Activated CD4-positive, alpha-beta T cell treated with anti-CD3 and anti-CD28 coated beads, Interleukin-2, Interleukin-4, amounts not matched to agents 100 ng/mL and 50 ng/mL, durations not matched to agents 16 hours and 8 hours (primary cell): ENCODE results near the gene SLFN14.
A peak's percentile ranks its signal among the peaks of the same experiment; 100 is the strongest.
"Not testable (repeated sequence)": the region's sequence is repeated elsewhere in the genome, so short reads cannot be mapped to it uniquely, and the experiment has no call there.

Experiments
- DNase-seq: peaks from one replicate; pipeline ENCODE4 v3.0.0-alpha.2; 2020; ENCODE audit warnings: low spot score

Gene SLFN14

DNA sequence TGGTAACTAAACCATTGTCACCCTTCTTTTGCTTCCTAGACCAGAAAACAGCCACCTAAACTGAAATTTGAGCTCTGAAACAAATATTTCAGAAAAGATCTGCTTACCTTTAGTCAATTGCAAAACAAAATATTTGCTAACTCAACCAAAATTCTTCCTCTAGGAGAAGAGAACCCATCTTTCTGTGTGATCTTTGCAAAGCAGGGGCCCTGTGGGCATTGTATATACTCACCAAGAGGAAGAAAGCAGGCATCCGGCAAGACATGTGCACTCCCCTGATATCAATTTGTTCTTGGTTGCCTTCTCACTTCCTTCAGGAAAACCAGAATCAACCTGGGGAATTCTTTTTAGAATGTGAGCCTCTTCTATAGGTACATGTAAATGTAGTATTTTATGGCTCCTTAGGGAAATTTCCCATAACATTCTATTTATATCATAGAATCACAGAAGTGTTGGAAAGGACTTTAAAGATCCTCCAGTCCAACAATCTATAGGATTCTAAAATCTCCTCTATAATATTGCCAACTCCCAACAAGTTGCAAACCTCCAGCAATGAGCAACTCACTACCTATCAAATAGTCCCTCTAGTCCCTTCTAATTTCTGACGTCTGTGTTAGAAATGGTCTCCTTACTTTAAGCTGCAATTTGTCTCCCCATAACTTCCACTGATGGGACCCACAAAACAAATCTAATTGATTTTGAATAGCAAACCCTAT lies 966 bp downstream of the SLFN14 start:
- no peak for DNase-seq

DNA sequence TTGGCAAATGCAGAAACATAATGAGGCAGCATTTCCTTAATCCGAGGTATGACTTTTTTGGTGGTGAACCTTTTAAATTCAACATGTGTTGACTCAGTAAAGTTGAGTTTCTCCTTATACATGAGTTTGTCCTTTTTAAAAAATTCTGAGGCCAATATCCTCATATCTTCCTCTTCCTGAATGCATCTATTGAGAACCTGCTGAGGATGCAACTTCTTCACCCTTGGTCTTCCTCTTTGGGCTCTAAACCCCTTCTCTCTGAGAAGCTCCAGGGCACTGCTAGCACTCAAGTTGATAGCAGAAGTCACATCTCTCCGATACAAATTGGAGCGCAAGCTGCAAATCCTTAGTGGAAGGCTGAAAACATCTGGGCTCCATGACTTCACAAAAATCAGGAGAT lies 3.3 kb downstream of the SLFN14 start:
- no peak for DNase-seq

DNA sequence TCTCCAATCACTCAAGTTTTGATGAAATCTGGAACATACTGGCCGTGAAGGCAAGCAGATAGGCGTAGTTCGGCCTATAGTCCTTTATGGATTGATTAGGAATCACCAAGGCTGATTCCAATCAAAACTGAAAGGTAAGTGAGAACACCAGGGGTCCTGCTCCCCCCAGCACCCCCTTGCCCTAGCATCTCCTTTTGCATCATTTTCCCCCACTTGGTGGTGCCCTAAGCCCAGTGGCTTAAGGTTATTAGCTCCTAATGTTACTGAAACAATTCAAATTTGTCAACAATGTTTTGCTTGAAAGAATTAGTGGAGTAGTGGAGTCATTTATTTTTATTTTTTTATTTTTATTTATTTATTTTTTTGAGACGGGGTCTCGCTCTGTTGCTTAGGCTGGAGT lies 4.9 kb downstream of the SLFN14 start:
- DNase-seq: no peak

DNA sequence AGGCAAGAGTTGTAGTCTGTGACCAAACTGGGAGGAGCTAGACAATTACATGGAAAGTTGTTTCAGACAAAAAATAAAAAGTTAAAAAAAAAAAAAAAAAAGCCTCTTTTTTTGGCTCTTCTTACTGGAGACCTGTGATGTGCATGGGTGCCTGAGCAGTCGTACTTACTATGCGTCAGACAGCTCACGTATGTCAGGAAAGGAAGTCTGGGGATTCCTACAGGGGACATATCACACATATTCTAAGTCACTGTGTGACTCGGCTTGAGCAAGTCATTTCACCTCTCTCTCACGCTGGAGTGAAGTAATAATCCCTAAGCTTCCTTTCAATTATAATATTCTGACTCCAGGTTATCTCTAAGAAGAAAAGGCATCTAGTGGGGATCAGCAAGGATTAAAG lies 6.0 kb downstream of the SLFN14 start:
- no peak for DNase-seq

DNA sequence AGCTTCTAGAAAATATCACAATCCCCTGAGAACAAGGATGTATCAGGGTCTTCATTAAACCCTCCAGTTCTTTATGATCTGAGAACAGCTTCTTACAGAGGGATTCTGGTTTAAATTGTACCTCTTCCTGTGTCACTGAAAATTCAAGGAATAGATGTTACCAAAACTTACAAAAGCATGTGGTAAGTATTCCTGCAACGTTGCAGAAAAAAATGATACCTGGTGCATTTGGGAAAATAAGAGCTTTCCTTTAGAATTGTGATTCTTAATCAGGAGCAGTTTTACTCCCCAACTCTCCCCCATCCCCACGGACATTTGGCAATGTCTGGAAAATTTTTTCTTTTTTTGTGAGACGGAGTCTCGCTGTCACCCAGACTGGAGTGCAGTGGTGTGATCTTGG lies 7.3 kb downstream of the SLFN14 start:
- no peak for DNase-seq

DNA sequence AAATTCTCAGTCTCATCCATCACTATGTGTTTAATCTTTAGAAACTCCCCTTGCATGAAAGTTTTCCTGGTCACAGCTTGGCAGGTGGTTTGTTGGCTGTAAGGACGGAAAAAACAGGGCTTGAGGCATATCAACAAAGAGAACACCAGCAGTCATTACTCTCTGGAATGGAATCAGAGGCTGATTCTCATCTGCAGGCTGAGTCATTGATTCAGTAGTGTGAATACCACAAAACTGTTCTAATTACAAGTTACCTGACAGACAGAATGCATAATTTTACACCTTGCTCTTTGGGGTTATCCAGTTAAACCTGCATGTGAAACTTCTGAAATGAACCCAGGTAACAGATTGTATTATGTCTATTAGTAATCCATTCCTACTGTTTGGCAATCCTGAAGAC lies 11.6 kb downstream of the SLFN14 start:
- no peak for DNase-seq

DNA sequence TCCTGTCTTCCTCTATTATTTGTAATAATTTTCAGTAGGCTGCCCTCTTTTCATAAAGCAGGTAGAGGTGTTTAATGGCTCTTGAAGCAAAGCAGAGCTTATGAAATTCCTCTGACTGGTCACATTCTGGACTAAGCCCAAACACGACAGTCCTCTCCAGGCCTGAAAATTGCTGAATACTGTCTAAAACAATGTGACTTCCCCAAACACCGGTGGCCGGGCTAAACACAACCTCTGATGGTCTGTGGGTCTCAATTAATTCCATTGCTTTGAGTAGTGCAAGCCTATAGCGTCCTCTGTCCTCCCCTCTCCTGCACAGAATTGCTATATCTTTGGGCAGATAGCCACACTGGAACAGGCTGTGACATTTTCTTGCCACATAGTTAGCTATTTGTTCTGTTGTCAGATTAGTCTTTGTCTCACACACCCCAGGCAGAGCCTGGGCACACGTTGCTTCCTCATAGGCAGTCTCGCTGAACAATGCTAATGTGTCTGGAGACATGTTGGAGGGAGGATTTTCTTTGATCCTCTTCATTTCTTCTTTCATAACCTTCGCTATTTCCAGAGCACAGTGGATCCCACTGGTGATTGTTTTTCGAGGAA lies 12.3 kb downstream of the SLFN14 start:
- no peak for DNase-seq

DNA sequence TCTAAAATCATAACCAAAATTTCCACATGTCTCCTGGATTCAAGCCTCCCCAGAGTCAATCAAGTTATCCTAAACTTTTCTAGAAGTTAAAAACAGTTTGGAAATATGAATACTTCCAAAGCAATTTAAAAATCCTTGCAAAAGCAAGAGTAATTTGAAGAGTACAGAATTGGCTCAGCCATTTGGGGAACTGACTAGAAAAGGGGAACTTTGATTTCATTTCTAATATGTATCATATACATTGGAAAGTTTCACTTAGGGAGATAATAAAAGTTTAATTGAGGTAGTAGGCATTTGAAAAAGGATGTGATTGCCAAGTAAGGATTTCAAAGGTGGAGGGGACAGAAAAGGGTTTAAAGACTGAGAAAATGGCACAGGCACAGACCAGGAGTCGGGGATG lies 14.1 kb downstream of the SLFN14 start:
- DNase-seq: no peak

DNA sequence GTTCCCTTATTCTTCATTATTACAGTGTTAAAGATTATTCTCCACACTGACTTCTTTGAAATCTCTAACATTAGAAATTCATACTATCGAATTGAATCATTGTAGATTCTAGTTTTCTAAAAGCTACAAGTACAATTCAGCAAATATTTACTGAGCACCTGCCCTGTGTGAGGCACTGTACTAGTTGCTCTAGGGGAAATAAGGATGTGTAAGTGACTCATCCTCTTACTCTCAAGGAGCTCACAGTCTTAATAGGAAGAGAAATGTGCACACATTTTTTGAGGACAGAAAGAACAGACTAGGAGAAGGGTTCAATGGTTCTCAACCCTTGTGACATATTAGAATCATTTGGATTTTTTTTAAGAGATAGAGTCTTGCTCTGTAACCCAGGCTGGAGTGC lies 15.5 kb downstream of the SLFN14 start:
- no peak for DNase-seq

DNA sequence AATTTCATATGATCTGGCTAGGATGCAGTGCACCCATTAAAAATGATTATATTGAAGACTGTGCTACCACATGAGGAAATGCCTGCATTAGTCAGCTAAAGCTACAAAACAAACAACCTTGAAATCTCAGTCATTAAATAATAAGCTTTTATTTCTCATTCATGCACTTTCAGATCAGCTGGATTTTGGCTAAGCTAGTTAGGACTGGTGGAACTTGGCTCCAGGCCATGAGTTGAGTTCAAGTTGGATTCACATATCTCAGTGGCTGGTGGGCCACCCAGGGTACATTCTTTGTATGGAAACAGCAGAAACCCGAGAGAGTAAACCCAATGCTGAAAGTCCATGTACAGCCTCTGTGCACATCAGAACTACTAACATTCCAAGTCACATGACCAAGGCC lies 16.8 kb downstream of the SLFN14 start:
- no peak for DNase-seq

DNA sequence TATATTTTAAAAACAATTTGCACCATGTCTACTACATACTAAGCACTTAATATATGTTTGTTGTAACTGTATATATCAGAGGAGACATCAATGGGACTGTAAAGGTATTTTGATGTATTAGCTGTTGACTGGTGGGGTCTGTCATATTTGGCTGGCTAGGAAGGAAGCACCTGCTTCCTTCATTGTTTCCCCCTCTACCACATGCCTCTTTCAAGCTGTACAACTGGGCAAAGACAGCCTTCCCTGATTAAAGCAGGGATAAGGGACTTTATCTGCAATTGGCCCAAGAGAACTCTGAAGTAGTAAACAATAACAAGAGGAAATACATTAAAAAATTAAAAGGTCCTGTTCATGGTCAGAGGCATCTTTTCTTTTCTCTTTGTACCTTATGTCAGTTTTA lies 17.6 kb downstream of the SLFN14 start:
- no peak for DNase-seq

DNA sequence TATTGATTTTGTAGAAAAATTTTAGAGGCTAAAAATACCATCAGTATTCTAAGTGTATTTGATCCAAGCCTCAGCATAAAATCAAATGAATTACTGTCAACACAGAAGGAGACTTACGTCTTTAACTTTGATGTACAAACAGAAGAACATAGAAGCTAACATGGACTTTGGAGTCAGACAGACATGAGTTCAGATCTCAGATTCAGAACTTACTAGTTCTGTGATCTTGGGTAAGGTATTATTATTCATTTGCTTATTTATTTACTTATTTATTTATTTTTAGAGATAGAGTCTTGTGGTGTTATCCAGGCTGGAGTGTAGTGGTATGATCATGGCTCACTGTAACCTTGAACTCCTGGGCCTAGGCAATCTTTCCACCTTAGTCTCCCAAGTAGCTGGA lies 19.2 kb downstream of the SLFN14 start:
- no peak for DNase-seq

DNA sequence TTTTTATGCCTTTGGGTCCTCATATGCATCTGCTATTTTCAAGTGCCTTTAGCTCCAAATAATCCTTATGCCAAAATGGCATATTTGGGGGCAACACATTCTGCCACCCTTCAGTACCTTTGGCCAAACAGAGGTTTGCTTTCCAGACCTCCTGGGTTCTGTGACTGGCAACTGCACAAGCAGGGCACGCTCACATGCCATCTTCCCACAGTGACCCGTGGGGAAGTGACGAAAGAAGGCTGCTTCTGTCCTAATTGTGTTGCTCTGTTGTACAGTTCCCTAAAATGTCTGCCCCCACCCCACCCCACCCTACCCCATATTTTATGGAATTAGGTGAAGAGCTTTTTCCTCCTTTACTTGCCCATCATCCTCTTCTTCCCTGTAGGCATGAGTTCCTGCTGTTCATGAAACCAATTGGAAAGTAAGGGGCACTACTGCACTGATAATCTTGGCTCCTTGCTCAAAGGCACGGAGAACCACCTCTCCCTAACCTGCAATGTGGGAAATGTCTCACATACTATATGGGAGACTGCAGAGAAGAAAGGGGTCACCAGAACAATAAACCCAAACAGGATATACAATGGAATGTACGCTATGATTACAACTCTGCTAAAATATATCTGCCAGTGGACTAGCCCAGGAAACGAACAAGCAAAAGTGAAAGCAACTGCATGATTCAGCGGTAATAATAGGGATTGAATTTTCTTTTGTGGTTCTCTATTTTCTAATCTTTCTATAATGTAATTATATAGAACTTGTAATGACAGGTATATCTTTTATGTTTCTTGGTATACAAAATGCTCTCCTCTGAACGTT lies 19.8 kb downstream of the SLFN14 start:
- DNase-seq: peak; percentile 65

DNA sequence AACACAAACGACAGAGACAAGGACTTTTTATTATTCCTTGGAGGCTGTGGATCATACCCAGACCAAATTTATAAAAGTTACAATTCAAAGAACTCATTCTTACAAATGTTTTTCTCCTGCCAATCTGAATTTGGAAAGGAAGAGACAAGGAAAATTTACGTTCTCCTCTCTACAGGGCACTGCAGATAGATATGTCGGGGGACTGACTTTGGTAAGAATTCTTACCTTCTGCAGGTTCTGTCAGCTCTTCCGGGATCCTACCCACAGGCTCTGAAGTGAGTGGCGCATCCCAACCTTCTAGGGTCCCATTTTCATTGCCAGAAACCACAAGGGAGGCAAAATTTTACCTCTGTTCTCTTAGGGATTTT lies 21.0 kb downstream of the SLFN14 start:
- no peak for DNase-seq

DNA sequence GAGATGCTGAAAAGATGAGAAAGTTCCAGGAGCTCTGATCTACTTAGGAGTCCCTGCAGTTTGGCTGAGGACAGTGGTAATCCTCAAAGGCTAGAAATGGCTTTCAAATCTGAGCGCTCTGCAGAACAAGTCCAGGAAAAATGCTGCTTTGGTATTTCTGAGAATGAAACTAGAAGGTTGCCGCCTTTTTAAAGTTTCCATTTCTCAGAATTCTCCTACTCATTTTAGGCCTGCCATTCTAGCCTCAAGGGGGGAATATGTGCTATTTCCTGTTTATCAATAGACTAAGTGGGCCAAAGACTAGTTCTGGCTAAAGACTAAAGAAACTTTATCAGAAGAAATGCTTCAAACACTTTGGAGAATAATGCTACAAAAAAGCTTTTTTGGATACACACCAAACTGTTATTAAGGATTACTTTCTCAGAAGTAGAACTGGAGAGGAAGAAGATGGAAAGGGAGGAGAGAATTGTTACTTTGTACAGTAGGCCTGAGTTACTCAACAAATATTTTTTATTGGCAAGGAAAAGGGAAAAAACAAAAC lies 22.9 kb downstream of the SLFN14 start, which contains the start of gene SLFN12L:
TSS of gene SLFN12L (minus strand) at position 78 of the 541 bp plus-strand sequence. CDS start 15,314 bp downstream, outside the sequence.
- peak; percentile 91 for DNase-seq

DNA sequence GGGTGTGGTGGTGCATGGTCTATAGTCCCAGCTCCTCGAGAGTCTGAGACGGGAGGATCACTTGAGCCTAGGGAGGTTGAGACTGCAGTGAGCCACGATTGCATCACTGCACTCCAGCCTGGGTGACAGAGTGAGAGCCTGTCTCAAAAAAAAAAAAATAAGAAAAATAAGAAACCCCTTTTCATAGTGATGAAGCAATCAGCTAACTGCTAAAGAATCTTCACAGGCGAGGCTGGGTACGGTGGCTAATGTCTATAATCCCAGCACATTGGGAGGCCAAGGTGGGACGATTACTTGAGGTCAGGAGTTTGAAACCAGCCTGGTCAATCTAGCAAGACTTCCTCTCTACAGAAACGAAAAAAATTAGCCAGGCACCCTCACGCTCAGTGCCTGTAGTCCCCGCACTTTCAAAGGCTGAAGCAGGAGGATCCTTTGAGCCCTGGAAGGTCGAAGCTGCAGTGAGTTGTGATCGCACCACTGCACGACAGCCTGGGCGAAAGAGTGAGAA lies 23.9 kb downstream of the SLFN14 start:
- DNase-seq: peak; percentile 48

DNA sequence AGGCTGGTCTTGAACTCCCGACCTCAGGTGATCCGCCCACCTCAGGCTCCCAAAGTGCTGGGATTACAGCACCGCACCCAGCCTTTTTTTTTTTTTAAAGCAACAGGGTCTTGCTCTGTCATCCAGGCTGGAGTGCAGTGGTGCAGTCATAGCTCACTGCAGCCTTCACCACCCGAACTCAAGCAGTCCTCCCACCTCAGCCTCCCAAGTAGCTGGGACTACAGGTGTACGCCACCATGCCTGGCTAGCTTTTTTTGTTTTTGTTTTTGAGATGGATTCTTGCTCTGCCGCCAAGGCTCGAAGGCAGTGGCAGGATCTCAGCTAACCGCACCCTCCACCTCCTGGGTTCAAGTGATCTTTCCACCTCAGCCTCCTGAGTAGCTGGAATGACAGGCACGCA lies 25.2 kb downstream of the SLFN14 start:
- DNase-seq: not testable (repeated sequence)

DNA sequence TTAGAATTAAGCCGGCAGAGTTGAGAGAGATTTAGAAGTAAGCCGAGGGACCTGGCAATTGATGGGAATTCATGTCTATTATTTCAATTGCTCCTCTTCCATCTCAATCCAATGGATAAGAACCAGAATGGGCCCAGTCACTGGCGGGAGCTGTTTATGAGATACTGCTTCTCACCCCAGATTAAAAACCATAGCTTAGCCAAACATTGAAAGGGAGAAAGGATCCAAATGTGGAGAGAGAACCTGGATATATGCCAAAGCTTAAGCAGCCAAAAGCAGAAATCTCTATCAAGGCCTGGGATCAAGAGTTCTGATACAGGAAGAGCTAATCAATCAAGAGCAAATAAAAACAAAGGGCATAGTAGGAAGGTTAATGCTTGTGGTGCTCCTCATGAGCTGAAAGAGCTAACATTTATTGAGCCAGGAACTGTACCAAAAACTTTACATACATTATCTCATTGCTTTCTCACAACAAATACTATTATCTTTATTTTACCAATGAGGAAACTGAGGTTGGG lies 26.0 kb downstream of the SLFN14 start:
- DNase-seq: no peak

DNA sequence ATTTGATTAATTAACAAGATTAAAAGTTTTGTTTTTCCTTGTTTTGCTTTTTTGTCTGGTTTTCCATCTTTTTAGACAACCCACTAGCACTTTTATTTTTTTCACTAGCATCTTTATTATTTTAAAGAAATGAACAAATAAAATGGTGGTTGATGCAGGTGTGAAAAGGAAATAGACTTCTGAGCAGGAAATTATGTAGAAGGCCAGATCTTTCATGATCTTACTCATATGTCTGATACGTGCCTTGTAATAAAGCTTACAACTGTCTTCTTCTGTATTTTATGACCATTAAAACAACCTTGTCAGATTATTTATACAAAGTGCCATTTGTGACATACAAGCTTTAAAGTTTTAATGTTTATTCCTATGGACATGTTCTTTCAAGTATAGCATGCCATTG lies 29.5 kb downstream of the SLFN14 start:
- no peak for DNase-seq

DNA sequence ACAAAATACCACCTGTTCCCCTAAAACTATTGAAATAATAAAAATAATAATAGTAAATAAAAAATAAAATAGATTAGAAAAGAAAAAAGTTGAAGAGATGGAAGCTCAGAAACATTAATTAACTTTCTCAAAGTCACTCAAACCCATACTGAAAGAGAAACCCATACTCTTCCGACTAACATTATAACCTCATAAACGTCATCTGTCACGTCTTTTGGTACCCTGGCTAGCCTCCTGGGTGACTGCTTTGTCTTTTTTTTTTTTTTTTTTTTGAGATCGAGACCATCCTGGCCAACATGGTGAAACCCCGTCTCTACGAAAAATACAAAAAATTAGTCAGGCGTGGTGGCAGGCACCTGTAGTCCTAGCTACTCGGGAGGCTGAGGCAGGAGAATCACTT lies 30.8 kb downstream of the SLFN14 start:
- DNase-seq: no peak

DNA sequence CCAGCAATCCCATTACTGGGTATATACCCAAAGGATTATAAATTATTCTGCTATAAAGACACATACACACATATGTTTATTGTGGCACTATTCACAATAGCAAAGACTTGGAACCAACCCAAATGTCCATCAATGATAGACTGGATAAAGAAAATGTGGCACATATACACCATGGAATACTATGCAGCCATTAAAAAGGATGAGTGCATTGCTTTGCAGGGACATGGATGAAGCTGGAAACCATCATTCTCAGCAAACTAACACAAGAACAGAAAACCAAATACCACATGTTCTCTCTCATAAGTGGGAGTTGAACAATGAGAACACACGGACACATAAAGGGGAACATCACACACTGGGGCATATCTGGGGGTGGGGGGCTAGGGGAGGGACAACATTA lies 31.3 kb downstream of the SLFN14 start:
- not testable (repeated sequence) for DNase-seq

DNA sequence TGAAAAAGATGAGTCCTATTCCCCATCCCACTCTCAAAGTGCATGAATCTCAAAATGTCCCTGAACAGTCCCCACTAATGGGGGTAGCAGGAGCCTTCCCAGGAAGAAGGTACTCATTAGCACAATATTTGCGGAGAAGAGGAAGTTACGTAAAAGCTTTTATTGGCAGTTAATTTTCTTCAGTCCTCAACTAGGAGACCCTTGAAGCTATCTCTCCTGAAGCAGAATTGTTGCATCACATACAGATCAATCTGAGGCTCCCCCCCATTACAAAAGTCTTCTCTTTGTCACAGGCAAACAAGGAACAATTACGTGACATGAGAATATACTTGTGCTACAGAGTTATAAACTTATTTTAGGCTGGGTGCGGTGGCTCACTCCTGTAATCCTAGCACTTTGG lies 37.3 kb downstream of the SLFN14 start:
- DNase-seq: no peak
